Heart left ventricle (tissue), 13 donors: ENCODE measurements around the gene MRPL20.

Experiments
- CTCF ChIP-seq, 12 donors: fragments of 200-600 bp; sonication (generic) in 4 of 12; IDR thresholded peaks; one replicate each; pipeline versions ENCODE4 v1.5.0 to v1.8.0; 2018 to 2022; ENCODE audit warnings: antibody characterized with exemption in 12 of 12, mild to moderate bottlenecking in 5 of 12
- POLR2A ChIP-seq, 2 donors: fragments of 450-650 bp; IDR thresholded peaks; one replicate each; pipeline ENCODE4 v1.6.1; 2017; ENCODE audit warnings: antibody characterized with exemption in 2 of 2, mild to moderate bottlenecking in 2 of 2, moderate library complexity in 2 of 2
- donor health status: ischemic (EF 13 %, LVEDD 7.1; RV severe dilation, severe dysfunction).
- donor health status: DM: no; HTN: yes; CAD: no.
- donor health status: DM: no; HTN: no; CAD: no.
- donor health status: ischemic (EF 25% LVEDD 6.9; RV normal size, moderate dysfunction).
- donor health status: ischemic (EF 25% LVEDD 5.7; RV mildly dilated, moderate dysfunction).
- donor health status: ischemic (EF 35%, LVEDD 5.7; RV mildly dilated, moderate dysfunction).
- donor health status: nonischemic (EF 11% LVEDD 7.7; RV severe dilation, severe dysfunction).
- donor health status: DM: yes; HTN: yes; CAD: no.
- donor health status: PGD.
- donor health status: ischemic (EF 29% LVEDD 5.4; RV normal size, mild dysfunction).
- donor health status: nonischemic (EF 23%, LVEDD 6.1; RV moderate dilation, normal function).

- TF ChIP-seq CTCF (IDR thresholded peaks at IDR 0.05) (no peak), POLR2A (IDR thresholded peaks at IDR 0.05) (no peak)
Observed at GRCh38 chr1:1422465-1423244, 15.6 kb upstream of the MRPL20 start.
